Activated CD4-positive, alpha-beta T cell treated with anti-CD3 and anti-CD28 coated beads, Interleukin-2, amount 50 U/mL, for 1 hour (primary cell): ENCODE results near the gene STARD10.

ENCODE experiments used
- DNase-seq: peaks from one replicate; pipeline ENCODE4 v3.0.0-alpha.2; 2020

The STARD10 gene

DNA sequence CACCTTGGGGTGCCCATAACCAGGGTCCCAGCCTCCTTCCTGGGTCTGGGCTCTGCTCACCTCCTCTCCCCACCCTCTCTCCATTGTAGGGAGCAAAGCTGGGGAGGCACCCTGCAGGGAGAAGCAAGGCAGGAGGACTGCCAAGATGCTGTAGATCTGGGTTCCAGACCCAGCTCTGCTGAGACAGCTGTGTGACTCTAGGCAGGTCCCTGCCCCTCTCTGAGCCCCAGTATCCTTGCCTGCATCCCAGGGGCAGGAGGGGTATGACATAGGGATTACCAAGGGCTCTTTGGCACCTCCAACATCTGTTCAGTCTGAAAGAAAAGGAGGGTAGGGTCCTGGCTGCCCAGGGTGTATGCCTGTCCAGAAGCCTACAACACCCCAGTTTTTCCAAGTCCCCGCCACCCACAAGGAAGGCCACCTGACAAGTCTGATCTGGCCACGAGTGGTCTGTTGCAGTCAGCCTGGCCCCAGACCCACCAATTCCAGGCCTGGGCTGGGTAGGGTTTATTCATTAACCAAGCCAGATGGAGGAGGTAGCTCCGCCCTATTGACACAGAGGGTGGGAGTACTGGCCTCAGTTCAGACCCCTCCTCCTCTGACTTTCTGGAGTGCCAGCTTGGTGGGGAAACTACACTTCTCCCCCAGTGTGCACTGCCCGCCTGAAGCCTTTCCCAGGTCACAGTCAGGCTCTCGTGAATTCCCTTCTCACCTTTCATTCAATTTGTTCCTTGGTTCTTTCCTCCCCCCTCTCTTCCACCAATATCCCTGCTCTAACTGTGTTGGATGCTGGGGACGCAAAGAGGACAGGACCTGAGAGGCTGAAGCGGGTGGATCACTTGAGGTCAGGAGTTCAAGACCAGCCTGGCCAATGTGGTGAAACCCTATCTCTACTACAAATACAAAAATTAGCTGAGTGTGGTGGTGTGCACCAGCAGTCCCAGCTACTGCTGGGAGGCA is 15.0 kb downstream of the STARD10 start:
- no peak for DNase-seq

DNA sequence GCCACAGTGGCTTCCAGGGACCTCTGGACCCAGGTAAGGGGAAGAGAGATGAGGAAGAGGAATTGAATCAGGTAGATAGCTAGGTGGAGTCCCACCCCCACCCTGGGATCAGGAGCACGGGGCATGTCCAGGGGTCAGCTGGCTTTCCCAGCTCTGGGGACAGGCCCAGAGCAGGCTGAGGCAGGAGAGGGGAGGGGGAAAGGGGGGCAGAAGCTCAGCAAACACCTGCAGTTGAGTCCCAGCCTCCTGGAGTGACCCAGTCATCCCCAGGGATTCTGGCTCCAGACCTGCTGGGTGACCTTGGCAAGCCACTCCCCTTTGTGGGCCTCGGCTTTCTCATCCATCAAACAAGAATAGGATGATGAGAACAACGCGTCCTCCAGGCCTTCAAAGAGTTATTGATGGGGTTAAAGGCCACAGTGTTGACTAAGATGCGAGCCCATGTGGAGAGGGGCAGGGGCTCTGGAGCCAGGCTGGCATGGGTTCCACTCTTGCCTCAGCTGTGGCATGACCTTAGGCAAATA is 16.0 kb downstream of the STARD10 start:
- DNase-seq, result no peak

DNA sequence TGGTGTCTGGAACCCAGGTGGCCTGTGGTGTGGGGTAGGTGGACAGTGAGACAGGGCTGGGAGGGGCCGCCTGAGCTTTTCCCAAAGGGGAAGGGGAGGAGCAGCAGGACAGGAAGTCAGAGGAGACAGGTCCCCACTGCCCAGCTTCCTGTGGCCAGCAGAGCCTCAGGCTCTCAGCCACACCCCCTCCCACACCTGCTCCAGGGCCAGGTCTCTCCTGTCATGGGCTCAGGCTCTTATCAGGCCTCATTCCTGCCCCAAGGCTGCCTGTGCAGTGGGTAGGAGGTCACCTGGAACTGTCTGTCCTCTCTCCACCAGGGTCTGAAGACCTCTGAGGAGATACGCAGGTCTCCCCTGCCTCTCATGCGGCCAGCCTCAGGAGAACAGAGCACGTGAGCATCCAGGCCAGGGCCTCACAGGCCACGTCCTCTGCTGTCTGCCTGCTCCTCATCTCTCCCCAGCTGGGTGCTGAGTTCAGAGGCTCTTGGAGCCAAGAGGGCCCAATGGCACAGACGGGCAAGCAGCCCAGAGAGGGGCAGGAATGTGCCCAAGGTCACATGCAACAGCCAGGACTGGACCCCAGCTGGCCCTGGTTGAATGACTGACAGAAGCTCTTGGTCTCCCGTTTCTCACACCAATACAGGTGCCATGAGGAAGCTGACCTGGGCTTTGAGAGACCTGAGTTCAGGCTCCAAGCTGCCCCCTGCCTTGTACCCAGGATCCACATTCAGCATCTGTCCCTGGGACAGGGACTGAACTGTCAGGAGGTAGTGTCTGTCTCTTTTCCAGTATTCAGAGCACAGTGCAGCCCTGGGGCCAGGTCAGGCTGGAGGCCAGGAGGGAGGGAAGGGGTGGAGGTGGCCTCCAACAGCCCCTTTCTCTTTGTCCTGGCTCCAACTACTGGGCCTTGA is 16.7 kb downstream of the STARD10 start:
- no peak for DNase-seq

DNA sequence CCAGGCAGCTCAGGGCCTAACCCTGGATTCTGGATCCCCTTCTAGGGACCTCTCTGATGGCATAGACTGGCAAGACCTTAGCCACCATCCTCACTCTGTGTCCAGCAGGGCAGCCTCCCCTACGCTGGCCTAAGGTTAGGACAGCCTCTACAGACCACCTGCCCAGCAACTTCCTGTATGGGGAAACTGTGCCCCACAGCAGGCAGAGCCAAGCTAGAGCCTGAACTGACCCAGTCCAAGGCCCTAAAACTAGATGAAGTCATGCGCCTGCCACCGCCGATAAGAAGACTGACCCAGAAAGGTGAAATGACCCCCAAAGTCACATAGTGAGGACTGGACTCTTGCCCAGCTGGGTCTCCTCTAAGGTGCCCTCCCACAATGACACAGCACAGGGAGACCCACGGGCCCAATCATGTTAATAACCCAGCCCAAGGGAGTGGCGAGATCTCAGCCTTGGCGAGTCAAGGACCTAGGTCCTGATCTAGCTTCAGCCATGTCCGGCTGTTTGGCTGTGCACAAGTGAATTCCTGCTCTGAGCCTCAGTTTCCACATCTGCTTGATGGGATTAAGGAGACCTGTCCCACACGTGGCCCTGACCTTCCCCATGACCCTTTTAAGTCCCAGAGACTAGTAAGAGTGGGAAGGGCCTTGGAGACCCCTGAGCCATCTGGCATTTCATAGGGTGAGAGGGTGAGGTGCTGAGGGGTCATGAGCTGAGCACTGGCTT is 17.6 kb downstream of the STARD10 start:
- no peak for DNase-seq

DNA sequence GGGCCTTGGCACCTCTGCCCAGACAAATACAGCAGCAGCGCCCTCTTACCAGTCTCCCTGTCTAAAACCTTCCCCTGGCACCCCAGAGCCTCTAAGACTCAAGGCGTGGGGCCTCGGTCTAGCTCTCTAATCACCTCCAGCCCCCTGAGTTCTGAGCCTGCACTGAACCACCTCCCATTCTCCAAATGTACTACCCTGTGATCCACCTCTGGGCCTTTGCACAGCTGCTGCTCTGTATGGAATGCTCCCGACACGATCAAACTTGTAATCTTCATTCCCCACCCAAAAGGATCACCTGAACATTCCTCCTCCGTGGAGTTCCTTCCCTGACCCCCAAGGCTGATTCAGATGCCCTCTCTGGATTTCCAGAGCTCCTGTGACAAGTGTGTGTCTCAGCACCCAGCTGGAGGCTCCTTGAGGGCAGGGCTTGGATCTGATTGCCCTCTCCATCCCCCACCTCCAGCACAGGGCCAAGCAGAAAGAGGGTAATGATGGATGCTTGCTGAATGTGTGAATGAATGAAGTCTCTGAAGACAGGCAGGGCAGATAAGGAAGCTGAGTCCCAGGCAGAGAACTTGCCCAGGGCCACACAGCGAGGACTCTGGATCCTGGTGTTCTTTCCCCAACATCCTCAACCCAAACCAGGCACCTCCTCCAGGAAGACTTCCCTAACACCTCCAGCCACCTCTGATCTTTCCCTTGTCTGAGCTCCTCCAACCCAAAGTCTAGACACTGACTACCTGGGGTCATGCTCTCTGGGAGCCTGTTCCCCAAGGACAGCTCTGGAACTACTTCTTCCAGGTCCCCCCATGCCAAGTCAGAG is 18.3 kb downstream of the STARD10 start:
- no peak for DNase-seq

DNA sequence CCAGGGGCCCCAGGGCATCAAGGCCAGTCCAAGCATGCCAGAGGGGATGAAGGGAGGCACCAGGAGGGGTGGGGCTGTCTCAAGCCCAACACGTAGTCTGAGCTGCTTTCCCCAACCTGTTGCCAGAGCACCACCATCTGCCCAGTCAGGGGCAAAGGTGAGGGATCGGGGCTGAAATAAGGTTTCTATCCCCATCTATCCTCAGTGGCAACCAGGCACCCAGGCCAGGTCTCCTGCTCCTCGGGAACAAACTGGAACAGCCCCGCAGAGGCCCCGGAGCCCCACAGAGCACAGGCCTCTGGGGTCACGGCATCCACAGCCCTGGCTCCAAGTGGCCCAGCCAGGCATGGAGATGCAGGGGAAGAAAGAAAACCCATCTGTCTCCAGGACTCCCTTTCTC is 19.3 kb downstream of the STARD10 start:
- no peak for DNase-seq

DNA sequence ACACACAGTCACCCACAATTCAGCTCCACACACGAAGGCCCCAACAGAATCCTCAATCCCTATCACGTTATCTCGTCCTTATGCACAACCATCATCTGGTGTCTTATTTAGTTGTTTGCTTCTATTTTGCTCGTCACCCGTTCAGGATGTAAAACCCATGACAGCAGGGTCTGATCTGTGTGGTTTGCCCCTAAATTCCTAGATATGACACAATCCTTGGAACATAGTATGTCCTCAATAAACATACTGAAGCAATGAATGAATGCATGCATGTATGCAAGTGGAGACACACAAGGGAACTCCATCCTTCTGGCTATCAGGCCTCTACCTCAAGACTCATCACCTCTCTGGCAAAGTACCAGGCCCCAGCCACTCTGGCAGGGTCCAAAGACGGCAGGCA is 20.2 kb downstream of the STARD10 start:
- DNase-seq, result no peak

DNA sequence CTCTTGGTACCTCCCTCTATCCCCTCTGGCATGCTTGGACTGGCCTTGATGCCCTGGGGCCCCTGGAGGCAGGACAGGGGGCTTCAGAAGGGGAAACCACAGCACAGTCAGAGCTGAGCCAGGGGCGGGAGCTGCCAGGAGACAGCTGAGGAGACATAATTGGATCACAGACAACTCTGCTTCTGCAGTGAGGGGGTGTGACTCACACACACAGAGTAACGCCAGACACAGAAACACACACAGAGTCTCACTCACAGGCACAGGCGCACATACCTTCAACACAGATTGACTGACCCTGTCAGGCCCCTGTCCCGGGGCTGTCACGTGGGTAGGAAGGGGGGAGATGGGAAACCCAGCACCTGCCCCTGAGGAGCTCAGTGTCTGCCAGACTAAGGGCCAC is 20.6 kb downstream of the STARD10 start:
- no peak for DNase-seq

DNA sequence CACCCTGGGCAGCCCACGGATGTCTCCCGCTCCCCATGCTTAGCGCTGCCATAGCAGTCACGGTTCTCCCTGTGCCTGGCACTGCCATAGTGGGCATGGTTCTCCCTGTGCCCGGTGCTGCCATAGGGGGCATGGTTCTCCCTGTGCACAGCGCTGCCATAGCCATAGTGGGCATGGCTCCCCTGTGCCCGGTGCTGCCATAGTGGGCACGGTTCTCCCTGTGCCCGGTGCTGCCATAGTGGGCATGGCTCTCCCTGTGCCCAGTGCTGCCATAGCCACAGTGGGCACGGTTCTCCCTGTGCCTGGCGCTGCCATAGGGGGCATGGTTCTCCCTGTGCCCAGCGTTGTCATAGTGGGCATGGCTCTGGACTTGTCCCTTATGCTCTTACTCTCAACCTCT is 21.8 kb downstream of the STARD10 start:
- no peak for DNase-seq

DNA sequence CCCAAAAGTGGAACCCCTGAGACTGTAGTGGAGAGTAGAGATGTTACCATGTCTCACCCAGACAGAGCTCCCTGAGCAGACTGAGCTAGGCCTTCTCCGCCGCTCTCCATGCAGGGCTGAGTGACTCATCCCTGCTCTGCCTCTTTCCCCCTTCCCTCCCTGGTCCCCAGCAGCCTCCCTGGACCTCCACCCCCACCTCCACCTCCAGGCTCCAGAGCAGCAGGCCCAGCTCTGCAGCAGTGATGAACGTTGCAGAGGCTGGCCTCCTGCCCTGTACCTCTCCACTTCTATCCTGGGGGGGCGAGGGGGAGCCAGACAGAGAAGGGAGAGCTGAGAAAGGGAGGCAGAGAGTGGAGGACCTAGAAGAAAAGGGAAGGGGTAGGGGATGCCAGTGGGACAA is 22.3 kb downstream of the STARD10 start:
- DNase-seq, result no peak

DNA sequence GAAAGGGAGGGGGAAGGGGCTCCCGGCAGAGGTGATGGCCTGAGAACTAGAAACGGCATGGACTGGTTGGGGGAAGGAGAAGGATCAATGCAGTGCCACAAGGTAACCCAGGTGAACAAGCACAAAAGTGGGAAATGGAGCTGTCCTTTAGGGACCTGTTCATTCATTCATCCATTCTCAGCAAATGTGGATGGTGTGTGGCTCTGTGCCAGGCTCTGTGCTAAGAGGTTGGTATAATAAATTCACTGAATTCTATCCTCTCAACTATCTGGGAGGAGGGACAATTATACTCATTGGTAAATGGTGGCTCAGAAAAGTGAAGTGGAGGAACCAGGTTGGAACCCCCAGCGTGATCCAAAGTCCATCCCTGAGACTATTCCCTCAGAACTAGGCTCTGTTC is 23.0 kb downstream of the STARD10 start:
- DNase-seq, result no peak

DNA sequence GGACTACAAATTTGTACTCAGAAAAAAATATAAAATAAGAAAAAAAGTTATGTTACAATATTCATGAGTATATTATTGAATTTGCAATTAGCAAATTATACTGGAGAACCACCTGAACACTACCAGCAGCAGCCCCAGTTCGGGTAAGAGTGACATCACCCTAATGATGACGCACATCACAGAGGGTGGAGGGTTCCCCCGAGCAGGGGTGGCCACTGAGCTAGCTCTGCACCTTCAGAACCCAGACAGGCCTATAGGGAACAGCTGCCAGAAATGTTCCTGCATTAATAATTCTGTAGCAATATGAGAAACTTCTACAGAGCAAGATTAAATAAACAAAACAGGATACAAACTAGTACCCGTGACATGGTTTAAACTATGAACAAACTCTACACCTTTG is 24.2 kb downstream of the STARD10 start:
- DNase-seq, result no peak

DNA sequence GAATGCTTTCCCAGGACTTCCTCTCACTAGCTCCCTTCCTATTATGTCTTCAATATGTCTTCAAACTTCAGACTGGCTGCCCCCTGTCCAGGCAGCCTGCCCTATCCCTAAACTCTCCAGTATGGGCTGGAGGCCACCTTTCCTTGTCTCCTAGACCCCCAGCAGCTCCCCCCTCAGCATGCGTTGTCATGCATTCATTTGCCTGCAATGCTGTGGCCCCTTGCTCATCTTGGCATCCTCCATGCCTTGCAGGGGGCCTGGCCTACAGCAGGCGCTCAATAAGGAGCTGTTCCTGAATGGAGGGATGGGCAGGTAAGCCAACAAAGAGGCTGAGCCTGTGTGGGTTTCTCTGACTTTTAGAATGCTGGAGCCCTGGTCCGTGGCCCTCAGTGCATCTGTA is 25.3 kb downstream of the STARD10 start:
- DNase-seq, result no peak

DNA sequence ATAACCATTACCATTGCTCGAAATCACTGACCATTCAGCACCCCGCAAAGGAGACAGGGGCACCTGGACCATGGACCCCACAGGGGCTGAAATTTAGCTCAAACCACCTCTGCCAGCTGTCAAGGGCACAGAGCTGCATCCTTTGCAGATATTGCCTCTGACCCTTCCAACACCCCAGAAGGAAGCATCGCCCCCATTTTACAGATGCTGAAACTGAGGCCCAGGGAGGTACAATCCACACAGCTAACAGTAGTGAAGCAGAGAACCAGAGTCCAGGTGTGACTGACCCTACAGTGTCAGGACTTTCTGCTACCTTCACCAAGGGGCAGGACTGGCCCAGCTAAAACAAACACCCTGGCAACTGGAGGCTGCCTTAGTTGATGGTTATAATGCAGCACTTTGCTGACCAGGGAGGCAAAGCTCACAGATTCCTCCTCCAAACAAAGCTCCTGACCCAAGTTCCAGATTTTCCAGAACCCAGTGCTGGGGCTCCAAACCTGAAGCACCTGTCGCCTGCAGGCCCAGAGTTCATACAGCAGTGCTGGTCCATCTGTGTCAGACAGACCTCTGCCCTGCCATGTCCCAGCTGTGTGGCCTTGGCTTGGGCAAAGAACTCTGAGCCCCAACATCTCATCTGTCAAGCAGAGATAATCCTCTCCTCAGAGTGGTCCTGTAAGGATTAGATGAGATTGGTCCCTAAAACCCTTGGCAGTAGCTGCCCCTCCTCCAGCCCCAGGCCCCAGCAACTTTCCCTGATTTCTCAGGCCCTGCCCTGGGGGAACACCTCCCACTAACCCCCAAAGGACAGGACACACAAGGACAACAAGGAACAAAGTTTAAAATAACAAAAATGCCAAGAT is 26.4 kb downstream of the STARD10 start:
- no peak for DNase-seq

DNA sequence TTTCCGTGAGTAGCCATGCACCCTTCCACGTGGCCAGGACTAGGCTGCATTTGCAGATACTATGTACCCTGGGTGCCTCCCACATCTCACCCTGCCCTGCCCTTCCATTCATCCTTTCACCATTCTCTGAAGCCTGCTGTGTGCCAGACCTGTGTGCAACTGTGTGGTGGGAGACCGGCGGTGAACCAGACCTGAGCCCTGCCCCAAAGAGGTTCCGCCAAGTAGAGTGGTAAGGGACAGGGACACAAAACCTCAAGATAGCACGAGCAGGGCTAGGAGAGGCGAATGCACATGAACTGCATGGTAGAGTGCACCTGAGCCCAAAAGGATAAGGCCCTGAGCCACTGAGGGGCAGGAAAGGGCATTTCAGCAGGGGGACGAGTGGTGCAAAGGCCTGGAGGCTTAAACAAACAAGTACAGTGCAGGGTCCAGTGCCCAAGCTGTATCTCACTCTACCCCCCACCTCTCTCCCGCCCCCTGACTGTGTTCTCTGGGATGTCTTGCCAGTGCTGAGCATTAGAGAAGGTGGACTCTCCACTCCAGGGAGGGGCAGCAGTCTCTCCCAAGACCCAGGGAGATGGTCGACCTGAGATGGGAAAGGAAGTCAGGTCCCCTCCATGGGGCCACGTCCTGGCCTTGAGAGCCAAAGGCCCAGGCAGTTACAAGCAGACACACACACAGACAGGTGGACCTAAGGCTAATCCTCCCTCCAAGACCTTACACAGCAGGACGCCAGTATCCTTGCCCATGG is 27.5 kb downstream of the STARD10 start:
- no peak for DNase-seq

DNA sequence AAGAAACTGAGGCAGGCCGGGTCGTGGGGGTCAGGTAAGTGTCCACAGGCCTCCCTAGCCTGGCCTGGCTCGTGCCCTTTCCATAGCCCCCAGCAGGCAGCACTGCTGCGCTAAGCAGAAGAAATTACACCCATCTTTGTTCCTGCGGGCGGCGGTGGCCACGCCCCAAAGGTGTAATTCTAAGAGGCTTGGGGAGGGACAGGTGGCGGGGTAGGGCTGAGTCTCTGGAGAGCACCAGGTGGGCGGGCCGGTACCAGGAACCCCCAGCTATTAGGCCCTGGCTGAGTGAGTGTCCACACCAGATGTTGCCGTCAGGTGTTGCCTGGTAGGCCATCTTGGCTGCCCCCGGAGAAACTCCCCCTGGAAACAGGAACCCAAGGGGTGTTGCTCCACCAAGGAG is 29.3 kb downstream of the STARD10 start:
- no peak for DNase-seq

DNA sequence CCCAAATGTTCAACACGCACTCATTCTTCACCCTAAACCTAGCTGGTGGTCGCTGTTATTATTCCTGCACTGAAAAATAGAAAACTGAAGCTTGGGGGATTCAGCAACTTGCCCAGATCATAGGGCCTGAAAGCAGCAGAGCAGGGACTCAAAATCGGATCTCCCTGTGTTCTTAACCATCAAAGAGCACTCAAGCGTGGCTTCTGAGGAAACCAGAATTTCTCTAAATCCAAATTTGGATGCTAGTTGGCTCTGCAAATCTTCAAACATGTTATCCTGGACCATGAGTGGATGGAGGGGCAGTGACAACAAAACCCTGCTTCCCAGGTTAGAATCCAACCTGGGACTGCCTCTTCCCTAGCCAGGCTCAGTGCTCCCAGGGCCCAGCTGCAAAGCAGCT is 30.0 kb downstream of the STARD10 start:
- DNase-seq, result no peak

DNA sequence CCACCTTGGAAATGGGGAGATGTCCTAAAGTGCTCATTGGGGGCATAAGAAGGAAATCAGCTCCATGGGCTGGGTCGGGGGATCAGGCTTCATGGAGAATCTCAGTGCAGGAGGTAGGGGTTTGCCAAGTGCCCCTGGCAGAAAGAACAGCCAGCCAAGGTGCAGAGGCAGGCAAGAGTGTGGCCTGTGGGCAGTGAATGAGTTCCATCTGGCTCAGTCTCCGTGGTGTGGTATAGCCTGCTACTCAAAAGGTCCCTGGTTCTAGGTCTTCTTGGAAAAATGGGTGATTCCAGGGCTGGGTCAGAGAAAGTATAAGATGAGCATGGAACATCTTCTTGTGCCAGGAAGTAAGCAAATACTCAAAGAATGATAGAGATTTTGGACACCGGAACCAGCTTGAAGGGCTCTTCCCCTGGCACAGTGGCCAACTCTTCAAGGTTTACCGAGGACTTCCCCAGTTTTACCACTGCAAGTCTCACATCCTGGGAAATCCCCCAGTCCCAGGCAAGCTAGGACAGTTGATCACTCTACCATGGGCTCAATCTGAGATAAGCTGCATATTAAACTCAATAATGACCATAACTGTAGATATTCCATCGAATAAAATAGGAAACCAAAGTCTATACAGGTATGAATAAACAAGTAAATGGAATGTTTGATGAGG is 31.1 kb downstream of the STARD10 start:
- no peak for DNase-seq

DNA sequence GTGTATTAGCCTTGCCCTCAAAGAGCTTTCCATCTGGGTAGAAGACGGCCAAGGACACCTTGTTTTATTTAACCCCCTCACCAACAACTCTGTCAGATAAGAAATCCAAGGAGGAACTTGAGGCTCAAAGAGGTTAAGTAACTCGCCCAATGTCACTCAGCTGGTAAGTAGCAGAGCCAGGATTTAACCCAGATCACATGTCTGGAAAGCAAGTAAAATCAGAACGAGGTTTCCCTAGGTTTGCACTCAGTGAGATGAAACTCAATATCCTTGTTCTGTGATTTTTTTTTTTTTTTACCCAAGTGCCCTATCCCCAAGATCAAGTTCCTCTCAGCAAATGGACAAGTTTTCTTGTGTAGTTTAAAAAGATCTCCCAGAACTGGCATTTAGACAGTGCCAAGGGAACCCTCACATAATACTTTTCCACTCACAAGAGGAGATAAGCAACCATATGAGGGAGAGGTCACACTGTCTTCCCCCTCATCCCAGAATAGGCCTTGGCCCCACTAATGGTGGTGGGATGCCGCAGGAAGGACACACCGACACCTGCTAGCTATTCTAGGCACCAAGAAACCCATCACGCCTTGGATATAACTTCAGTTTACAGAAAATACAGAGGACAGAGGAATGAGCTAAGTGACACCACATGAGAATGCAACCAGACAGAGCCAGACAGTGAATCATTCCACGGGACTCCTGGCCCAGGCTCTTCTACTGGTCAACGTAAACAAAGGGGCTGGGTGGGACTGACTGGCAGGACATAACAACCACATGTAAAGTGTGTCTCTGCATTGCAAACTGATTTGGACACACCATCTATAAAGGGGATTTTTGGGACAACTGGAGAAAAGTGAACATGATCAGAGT is 33.1 kb downstream of the STARD10 start:
- DNase-seq, result no peak
